Thymus (tissue), 11 donors: Measurements from ENCODE around the gene MSL2. TPM values are rescaled to one million over a fixed set of nuclear protein-coding genes. Genes with fewer than 3 reads are reported as not detected.
A peak's percentile ranks its signal among the peaks of the same experiment; 100 is the strongest.
"Not testable (repeated sequence)": the region's sequence is repeated elsewhere in the genome, so short reads cannot be mapped to it uniquely, and the experiment has no call there.

Experiments
- DNase-seq, 9 donors: peaks; one replicate each; pipeline ENCODE4 v3.0.0-alpha.2; 2013; ENCODE audit warnings: low spot score in 9 of 9, low read depth in 6 of 9, missing footprints in 1 of 9
- H3K27ac ChIP-seq, 2 donors: one replicate each; pipeline ENCODE4 v1.5.1; 2013; ENCODE audit warnings: control low read depth in 1 of 2, low read depth in 1 of 2, low read length in 1 of 2, mild to moderate bottlenecking in 1 of 2, moderate library complexity in 1 of 2
- H3K27me3 ChIP-seq, 2 donors: one replicate each; pipeline ENCODE4 v1.5.1; 2013; ENCODE audit warnings: low read length in 1 of 2; ENCODE audit not compliant: control insufficient read depth in 2 of 2, insufficient read depth in 1 of 2
- H3K36me3 ChIP-seq, 2 donors: one replicate each; pipeline ENCODE4 v1.5.1; 2013; ENCODE audit warnings: low read length in 1 of 2, mild to moderate bottlenecking in 1 of 2, moderate library complexity in 1 of 2; ENCODE audit not compliant: control insufficient read depth in 2 of 2, insufficient read depth in 2 of 2
- H3K4me1 ChIP-seq, 2 donors: one replicate each; pipeline ENCODE4 v1.5.1; 2013; ENCODE audit warnings: low read length in 2 of 2; ENCODE audit not compliant: control insufficient read depth in 2 of 2, insufficient read depth in 2 of 2
- H3K4me3 ChIP-seq, 2 donors: one replicate each; pipeline ENCODE4 v1.5.1; 2013; ENCODE audit warnings: low read length in 2 of 2, control low read depth in 1 of 2, mild to moderate bottlenecking in 1 of 2
- H3K9me3 ChIP-seq, 2 donors: one replicate each; pipeline ENCODE4 v1.5.1; 2013; ENCODE audit warnings: low read length in 1 of 2, mild to moderate bottlenecking in 1 of 2; ENCODE audit not compliant: control insufficient read depth in 2 of 2, insufficient read depth in 1 of 2
- WGBS: extraction: QIAGEN DNeasy Blood & Tissue Kit; methylation state at CpG from one replicate; pipeline ENCODE4 v1.1.7; 2013; 5-methylcytosine and 5-hydroxymethylcytosine counted together
- polyA plus RNA-seq: library from polyadenylated mRNA; stranded (reverse); fragments of 200-250 nt; gene quantifications from one replicate; pipeline ENCODE4 v1.2.3, GENCODE V29; 2013
- total RNA-seq: library from RNA; stranded (reverse); fragments of 120-200 nt; gene quantifications from one replicate; pipeline ENCODE4 v1.2.4, GENCODE V29; 2013
- donor health status: healthy.

The MSL2 gene
- total and polyA plus RNA-seq, 2 donors, result 33.6 to 37.4 TPM

- Histone ChIP-seq H3K4me1 (peaks cover 7 to 8% of the 10 kb centered on the region in 2 donors), H3K36me3 (peaks cover 0 to 4% of the 10 kb centered on the region in 2 donors)
These were observed 674 bp downstream of the MSL2 start for GRCh38 chr3:136195258-136196063.

GRCh38 chr3:136194409-136195257, 1.5 kb downstream of the MSL2 start:
- WGBS, result under 1% methylated on average over 47 of the region's 47 CpGs
- Histone ChIP-seq H3K4me3 (peak overlapping the region; percentile 91 to 95), H3K27me3 (no peaks in the 10 kb centered on the region), H3K36me3 (peaks cover 0 to 7% of the 10 kb centered on the region in 2 donors), H3K4me1 (peaks cover 12 to 14% of the 10 kb centered on the region in 2 donors), H3K27ac (peak overlapping the region; percentile 92 to 99), H3K9me3 (peaks cover 0 to 6% of the 10 kb centered on the region in 2 donors)
- DNase-seq, result peak in 6 of 9 donors; percentile 51 to 86 (median 66)

More at GRCh38 chr3:136195258-136196063, 674 bp downstream of the MSL2 start:
- H3K27ac ChIP-seq, result peak overlapping the region; percentile 92 to 99
- WGBS, result under 1% methylated on average over 103 of the region's 103 CpGs
- H3K4me3 ChIP-seq, result peak overlapping the region; percentile 91 to 95
- DNase-seq, result peak in 5 of 9 donors; percentile 41 to 76 (median 48)
- H3K27me3 ChIP-seq, result no peaks in the 10 kb centered on the region
- H3K9me3 ChIP-seq, result peaks cover 0 to 6% of the 10 kb centered on the region in 2 donors

- H3K27ac ChIP-seq, result peak overlapping the region; percentile 66 to 92
- under 1% methylated on average over 6 of the region's 6 CpGs for WGBS
- H3K4me3 ChIP-seq, result peak overlapping the region; percentile 91 to 95
- DNase-seq, result peak in 5 of 9 donors; percentile 39 to 69 (median 50)
- H3K9me3 ChIP-seq, result peaks cover 0 to 1% of the 10 kb centered on the region in 2 donors
- peaks cover 14 to 21% of the 10 kb centered on the region in 2 donors for H3K4me1 ChIP-seq
- H3K27me3 ChIP-seq, result no peaks in the 10 kb centered on the region
- H3K36me3 ChIP-seq, result peaks cover 0 to 7% of the 10 kb centered on the region in 2 donors
These were observed 2.7 kb downstream of the MSL2 start for GRCh38 chr3:136193278-136194054.

GRCh38 chr3:136192831-136193230, 3.3 kb downstream of the MSL2 start:
- 0% methylated on average over 2 of the region's 2 CpGs for WGBS
- Histone ChIP-seq H3K27ac (peak overlapping the region in 1 of 2 donors; percentile 92), H3K4me1 (peaks cover 17 to 28% of the 10 kb centered on the region in 2 donors), H3K4me3 (peak overlapping the region; percentile 91 to 95), H3K27me3 (no peaks in the 10 kb centered on the region), H3K36me3 (peaks cover 0 to 7% of the 10 kb centered on the region in 2 donors), H3K9me3 (no peaks in the 10 kb centered on the region)
- DNase-seq, result peak in 2 of 9 donors; percentile 14 to 28

- not testable (repeated sequence) for H3K27me3 ChIP-seq, H3K36me3 ChIP-seq, H3K9me3 ChIP-seq
- peak overlapping the region; percentile 91 to 95 for H3K4me3 ChIP-seq
- H3K27ac ChIP-seq, result peak overlapping the region; percentile 2 to 15
- peaks cover 17 to 32% of the 10 kb centered on the region in 2 donors for H3K4me1 ChIP-seq
- peak in 1 of 9 donors; percentile 26 for DNase-seq
- 25% methylated on average over 6 of the region's 6 CpGs for WGBS
These were observed 3.9 kb downstream of the MSL2 start for GRCh38 chr3:136192195-136192594.

GRCh38 chr3:136189859-136190617, 6.1 kb downstream of the MSL2 start:
- Histone ChIP-seq H3K4me3 (no peak overlapping the region), H3K36me3 (peaks cover 0 to 7% of the 10 kb centered on the region in 2 donors), H3K27me3 (no peaks in the 10 kb centered on the region), H3K9me3 (no peaks in the 10 kb centered on the region), H3K4me1 (peaks cover 19 to 42% of the 10 kb centered on the region in 2 donors), H3K27ac (no peak overlapping the region)
- WGBS, result 94% methylated on average over 11 of the region's 11 CpGs
- DNase-seq, result no peak

- H3K4me3 ChIP-seq, result no peak overlapping the region
- 80% methylated on average over 5 of the region's 5 CpGs for WGBS
- no peak for DNase-seq
- H3K9me3 ChIP-seq, result no peaks in the 10 kb centered on the region
- peaks cover 19 to 46% of the 10 kb centered on the region in 2 donors for H3K4me1 ChIP-seq
- H3K36me3 ChIP-seq, result peaks cover 0 to 7% of the 10 kb centered on the region in 2 donors
- H3K27me3 ChIP-seq, result no peaks in the 10 kb centered on the region
- no peak overlapping the region for H3K27ac ChIP-seq
These were observed 7.1 kb downstream of the MSL2 start for GRCh38 chr3:136189043-136189442.

GRCh38 chr3:136187868-136188267, 8.3 kb downstream of the MSL2 start:
- DNase-seq, result no peak
- Histone ChIP-seq H3K36me3 (peaks cover 0 to 3% of the 10 kb centered on the region in 2 donors), H3K27ac (no peak overlapping the region), H3K27me3 (no peaks in the 10 kb centered on the region), H3K9me3 (no peaks in the 10 kb centered on the region), H3K4me3 (no peak overlapping the region), H3K4me1 (peaks cover 19 to 48% of the 10 kb centered on the region in 2 donors)
- WGBS, result 89% methylated on average over 4 of the region's 4 CpGs
